ENCODE measurements around the gene MYO1D. TPM values are rescaled to one million over a fixed set of nuclear protein-coding genes. Genes with fewer than 3 reads are reported as not detected.

Gene MYO1D
- total and polyA plus RNA-seq, 2 donors (not counting 3 experiments of a cell fraction or from before 2014, with no cell fraction given) = 37.8 to 85.5 TPM

DNA sequence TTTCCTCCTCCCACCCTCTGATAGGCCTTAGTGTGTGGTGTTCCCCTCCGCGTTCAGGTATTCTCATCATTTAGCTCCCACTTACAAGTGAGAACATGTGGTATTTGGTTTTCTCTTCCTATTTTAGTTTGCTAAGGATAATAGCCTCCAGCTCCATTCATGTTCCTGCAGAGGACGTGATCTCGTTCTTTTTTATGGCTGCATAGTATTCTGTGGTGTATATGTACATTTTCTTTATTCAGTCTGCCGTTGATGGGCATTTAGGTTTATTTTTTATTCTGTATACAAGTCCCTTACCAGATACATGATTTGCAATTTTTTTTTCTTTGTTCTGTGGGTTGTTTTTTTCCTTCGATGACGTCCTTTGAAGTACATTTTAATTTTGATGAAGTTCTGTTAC is 409.0 kb downstream of the MYO1D start:
- intact Hi-C loops (cut with micrococcal nuclease) (no loop called here), dilution Hi-C loops (cut with MboI; ENCODE audit: extremely low pct_ligation_motif_present, low sequenced_read_pairs) (no loop called here)
- DNase-seq (ENCODE audit: low read depth, low spot score) = no peak
- H3K9ac ChIP-seq (replicated peaks; ENCODE audit: extremely low read depth, insufficient read depth, low read length) = no peak overlapping the region
- no peaks in the 10 kb centered on the region for H3K27me3 ChIP-seq (ENCODE audit: control insufficient read depth in 2 of 2, insufficient read depth in 2 of 2, low read length in 2 of 2)
- H3K36me3 ChIP-seq (ENCODE audit: control insufficient read depth in 2 of 2, extremely low read depth in 1 of 2, insufficient read depth in 2 of 2, low read length in 2 of 2) = peaks cover 31 to 37% of the 10 kb centered on the region in 2 experiments
- no peak overlapping the region for H3K27ac ChIP-seq (ENCODE audit: insufficient read depth, low read depth, low read length)
- CTCF ChIA-PET = no interaction called here
- no peaks in the 10 kb centered on the region for H4K20me1 ChIP-seq (replicated peaks; ENCODE audit: control insufficient read depth, extremely low read depth, insufficient read depth, low read length)
- POLR2A ChIA-PET = no interaction called here
- H3K4me2 ChIP-seq (ENCODE audit: insufficient read depth, low read length) = no peak overlapping the region
- no peaks in the 10 kb centered on the region for H3K4me1 ChIP-seq (ENCODE audit: control insufficient read depth, extremely low read depth, insufficient read depth, low read length)
- no peak overlapping the region for H2AFZ ChIP-seq (ENCODE audit: low read depth, low read length)
- no peak overlapping the region for H3K4me3 ChIP-seq (replicated peaks in 1 of 3; ENCODE audit: insufficient read depth in 1 of 3, low read depth in 1 of 3, low read length in 3 of 3)
- no peak for FAIRE-seq
- H3K9me3 ChIP-seq (replicated peaks; ENCODE audit: control insufficient read depth, insufficient read depth, low read length) = no peaks in the 10 kb centered on the region
- H3K79me2 ChIP-seq (ENCODE audit: control insufficient read depth, insufficient read depth, low read length) = peaks cover 36% of the 10 kb centered on the region
- no peak for TF ChIP-seq JUN (IDR thresholded peaks at IDR 0.05; ENCODE audit: borderline replicate concordance, insufficient read depth, insufficient read length, low read depth)
- TF ChIP-seq, protein P1, sequence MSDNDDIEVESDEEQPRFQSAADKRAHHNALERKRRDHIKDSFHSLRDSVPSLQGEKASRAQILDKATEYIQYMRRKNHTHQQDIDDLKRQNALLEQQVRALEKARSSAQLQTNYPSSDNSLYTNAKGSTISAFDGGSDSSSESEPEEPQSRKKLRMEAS (IDR thresholded peaks at IDR 0.05; ENCODE audit: insufficient read depth, insufficient read length) = no peak
- no peak for TF ChIP-seq MYC (IDR thresholded peaks at IDR 0.05; ENCODE audit: low read depth, low read length)
- TF ChIP-seq POLR2A (IDR thresholded peaks at IDR 0.05; ENCODE audit: low read depth, low read length) = no peak
- TF ChIP-seq POLR2AphosphoS5 (IDR thresholded peaks at IDR 0.05; ENCODE audit: insufficient read depth, low read depth, low read length) = no peak
- TF ChIP-seq EZH2 (IDR thresholded peaks at IDR 0.05; ENCODE audit: borderline replicate concordance, low read depth, low read length, severe bottlenecking) = no peak
- TF ChIP-seq GATA2 (IDR thresholded peaks at IDR 0.05; ENCODE audit: insufficient read depth, insufficient read length, low read depth, low read length) = no peak
- TF ChIP-seq, protein P2, sequence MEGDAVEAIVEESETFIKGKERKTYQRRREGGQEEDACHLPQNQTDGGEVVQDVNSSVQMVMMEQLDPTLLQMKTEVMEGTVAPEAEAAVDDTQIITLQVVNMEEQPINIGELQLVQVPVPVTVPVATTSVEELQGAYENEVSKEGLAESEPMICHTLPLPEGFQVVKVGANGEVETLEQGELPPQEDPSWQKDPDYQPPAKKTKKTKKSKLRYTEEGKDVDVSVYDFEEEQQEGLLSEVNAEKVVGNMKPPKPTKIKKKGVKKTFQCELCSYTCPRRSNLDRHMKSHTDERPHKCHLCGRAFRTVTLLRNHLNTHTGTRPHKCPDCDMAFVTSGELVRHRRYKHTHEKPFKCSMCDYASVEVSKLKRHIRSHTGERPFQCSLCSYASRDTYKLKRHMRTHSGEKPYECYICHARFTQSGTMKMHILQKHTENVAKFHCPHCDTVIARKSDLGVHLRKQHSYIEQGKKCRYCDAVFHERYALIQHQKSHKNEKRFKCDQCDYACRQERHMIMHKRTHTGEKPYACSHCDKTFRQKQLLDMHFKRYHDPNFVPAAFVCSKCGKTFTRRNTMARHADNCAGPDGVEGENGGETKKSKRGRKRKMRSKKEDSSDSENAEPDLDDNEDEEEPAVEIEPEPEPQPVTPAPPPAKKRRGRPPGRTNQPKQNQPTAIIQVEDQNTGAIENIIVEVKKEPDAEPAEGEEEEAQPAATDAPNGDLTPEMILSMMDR (IDR thresholded peaks at IDR 0.05; ENCODE audit: extremely low read depth in 1 of 2, insufficient read depth in 1 of 2, low read depth in 1 of 2, low read length in 2 of 2) = no peak
- no peak for TF ChIP-seq FOS (IDR thresholded peaks at IDR 0.05; ENCODE audit: borderline replicate concordance, insufficient read depth, low read length)
- no TSS peak for BruUV-seq (replicated peaks)
- no peaks in the 10 kb centered on the region for H3K9me1 ChIP-seq (replicated peaks; ENCODE audit: control insufficient read depth, extremely low read depth, insufficient read depth, low read length)
